ENCODE results near the gene FBXL19.
A peak's percentile ranks its signal among the peaks of the same experiment; 100 is the strongest.

Gene FBXL19

GRCh38 chr16:30984669-30985400 is 61.5 kb downstream of the FBXL19 start, which contains the start of gene HSD3B7 (continued):
- TF ChIP-seq GLI4 (tag by site-specific recombination; IDR thresholded peaks at IDR 0.05) = no peak
- TF ChIP-seq WT1 (tag by site-specific recombination; IDR thresholded peaks at IDR 0.05) = no peak
- no peak for TF ChIP-seq ZNF292 (tag by site-specific recombination; IDR thresholded peaks at IDR 0.05; ENCODE audit: borderline replicate concordance, low read depth)
- no peak for TF ChIP-seq BCL11A (tag by site-specific recombination; IDR thresholded peaks at IDR 0.05; ENCODE audit: low read depth)
- TF ChIP-seq SP3 (tag by site-specific recombination; IDR thresholded peaks at IDR 0.05) = peak; percentile 76
- no peak for TF ChIP-seq ZBTB48 (tag by site-specific recombination; IDR thresholded peaks at IDR 0.05)
- TF ChIP-seq YY1 (tag by site-specific recombination; IDR thresholded peaks at IDR 0.05) = no peak
- peak; percentile 89 for TF ChIP-seq HIC1 (tag by site-specific recombination; IDR thresholded peaks at IDR 0.05)
- no peak for TF ChIP-seq ELK4 (IDR thresholded peaks at IDR 0.05; ENCODE audit: borderline replicate concordance, low read depth, low read length)
- no peak for TF ChIP-seq ZSCAN16 (tag by site-specific recombination; IDR thresholded peaks at IDR 0.05)
- TF ChIP-seq ZNF629 (tag by site-specific recombination; IDR thresholded peaks at IDR 0.05) = peak; percentile 78
- peak; percentile 74 for TF ChIP-seq KLF9 (tag by site-specific recombination; IDR thresholded peaks at IDR 0.05; ENCODE audit: low read depth)
- TF ChIP-seq ZEB2 (tag by site-specific recombination; IDR thresholded peaks at IDR 0.05) = peak; percentile 63
- TF ChIP-seq PRDM1 (tag by site-specific recombination; IDR thresholded peaks at IDR 0.05) = no peak
- TF ChIP-seq RBAK (tag by site-specific recombination; IDR thresholded peaks at IDR 0.05) = no peak
- no peak for TF ChIP-seq ZNF707 (tag by site-specific recombination; IDR thresholded peaks at IDR 0.05)
- no peak for TF ChIP-seq ZNF426 (tag by site-specific recombination; IDR thresholded peaks at IDR 0.05)
- TF ChIP-seq FEZF1 (tag by site-specific recombination; IDR thresholded peaks at IDR 0.05) = no peak
- TF ChIP-seq ZNF157 (tag by site-specific recombination; IDR thresholded peaks at IDR 0.05) = 0 out of 2 replicates have a peak, but pooled peaks have one; percentile 4
- TF ChIP-seq, protein P1, sequence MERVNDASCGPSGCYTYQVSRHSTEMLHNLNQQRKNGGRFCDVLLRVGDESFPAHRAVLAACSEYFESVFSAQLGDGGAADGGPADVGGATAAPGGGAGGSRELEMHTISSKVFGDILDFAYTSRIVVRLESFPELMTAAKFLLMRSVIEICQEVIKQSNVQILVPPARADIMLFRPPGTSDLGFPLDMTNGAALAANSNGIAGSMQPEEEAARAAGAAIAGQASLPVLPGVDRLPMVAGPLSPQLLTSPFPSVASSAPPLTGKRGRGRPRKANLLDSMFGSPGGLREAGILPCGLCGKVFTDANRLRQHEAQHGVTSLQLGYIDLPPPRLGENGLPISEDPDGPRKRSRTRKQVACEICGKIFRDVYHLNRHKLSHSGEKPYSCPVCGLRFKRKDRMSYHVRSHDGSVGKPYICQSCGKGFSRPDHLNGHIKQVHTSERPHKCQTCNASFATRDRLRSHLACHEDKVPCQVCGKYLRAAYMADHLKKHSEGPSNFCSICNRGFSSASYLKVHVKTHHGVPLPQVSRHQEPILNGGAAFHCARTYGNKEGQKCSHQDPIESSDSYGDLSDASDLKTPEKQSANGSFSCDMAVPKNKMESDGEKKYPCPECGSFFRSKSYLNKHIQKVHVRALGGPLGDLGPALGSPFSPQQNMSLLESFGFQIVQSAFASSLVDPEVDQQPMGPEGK (tag by site-specific recombination; IDR thresholded peaks at IDR 0.05) = peak; percentile 96
- TF ChIP-seq, protein P2, sequence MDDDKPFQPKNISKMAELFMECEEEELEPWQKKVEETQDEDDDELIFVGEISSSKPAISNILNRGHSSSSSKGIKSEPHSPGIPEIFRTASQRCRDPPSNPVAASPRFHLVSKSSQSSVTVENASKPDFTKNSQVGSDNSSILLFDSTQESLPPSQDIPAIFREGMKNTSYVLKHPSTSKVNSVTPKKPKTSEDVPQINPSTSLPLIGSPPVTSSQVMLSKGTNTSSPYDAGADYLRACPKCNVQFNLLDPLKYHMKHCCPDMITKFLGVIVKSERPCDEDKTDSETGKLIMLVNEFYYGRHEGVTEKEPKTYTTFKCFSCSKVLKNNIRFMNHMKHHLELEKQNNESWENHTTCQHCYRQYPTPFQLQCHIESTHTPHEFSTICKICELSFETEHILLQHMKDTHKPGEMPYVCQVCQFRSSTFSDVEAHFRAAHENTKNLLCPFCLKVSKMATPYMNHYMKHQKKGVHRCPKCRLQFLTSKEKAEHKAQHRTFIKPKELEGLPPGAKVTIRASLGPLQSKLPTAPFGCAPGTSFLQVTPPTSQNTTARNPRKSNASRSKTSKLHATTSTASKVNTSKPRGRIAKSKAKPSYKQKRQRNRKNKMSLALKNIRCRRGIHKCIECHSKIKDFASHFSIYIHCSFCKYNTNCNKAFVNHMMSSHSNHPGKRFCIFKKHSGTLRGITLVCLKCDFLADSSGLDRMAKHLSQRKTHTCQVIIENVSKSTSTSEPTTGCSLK (tag by site-specific recombination; IDR thresholded peaks at IDR 0.05) = no peak
- peak; percentile 69 for TF ChIP-seq KLF8 (tag by site-specific recombination; IDR thresholded peaks at IDR 0.05)
- no peak for TF ChIP-seq ZBTB44 (tag by site-specific recombination; IDR thresholded peaks at IDR 0.05)
- no peak for TF ChIP-seq ZNF266 (tag by site-specific recombination; IDR thresholded peaks at IDR 0.05; ENCODE audit: low read depth)
- no peak for TF ChIP-seq ZNF211 (tag by site-specific recombination; IDR thresholded peaks at IDR 0.05; ENCODE audit: low read depth)
- TF ChIP-seq, protein P3, sequence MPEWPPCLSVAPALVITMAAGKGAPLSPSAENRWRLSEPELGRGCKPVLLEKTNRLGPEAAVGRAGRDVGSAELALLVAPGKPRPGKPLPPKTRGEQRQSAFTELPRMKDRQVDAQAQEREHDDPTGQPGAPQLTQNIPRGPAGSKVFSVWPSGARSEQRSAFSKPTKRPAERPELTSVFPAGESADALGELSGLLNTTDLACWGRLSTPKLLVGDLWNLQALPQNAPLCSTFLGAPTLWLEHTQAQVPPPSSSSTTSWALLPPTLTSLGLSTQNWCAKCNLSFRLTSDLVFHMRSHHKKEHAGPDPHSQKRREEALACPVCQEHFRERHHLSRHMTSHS (tag by site-specific recombination; IDR thresholded peaks at IDR 0.05) = no peak
- TF ChIP-seq OSR2 (tag by site-specific recombination; IDR thresholded peaks at IDR 0.05) = no peak
- no peak; the same call in none of the 2 replicates for TF ChIP-seq YY2 (tag by site-specific recombination; IDR thresholded peaks at IDR 0.05)
- no peak for TF ChIP-seq ZNF114 (tag by site-specific recombination; IDR thresholded peaks at IDR 0.05)
- no peak for TF ChIP-seq OVOL3 (tag by site-specific recombination; IDR thresholded peaks at IDR 0.05)
- no peak for TF ChIP-seq ZNF184 (tag by site-specific recombination; IDR thresholded peaks at IDR 0.05)
- no peak for TF ChIP-seq ZNF621 (tag by site-specific recombination; IDR thresholded peaks at IDR 0.05)
